Testis (tissue), 3 donors: ENCODE results near the gene CARMIL1. TPM values are rescaled to one million over a fixed set of nuclear protein-coding genes. Genes with fewer than 3 reads are reported as not detected.

ENCODE experiments used
- DNase-seq: peaks from one replicate; pipeline ENCODE4 v3.0.0-alpha.2; 2019
- H3K27ac ChIP-seq, 2 donors: fragments of 200-600 bp; sonication (generic); one replicate each; pipeline ENCODE4 v1.5.1; 2019
- H3K27me3 ChIP-seq: fragments of 200-600 bp; sonication (generic); one replicate; pipeline ENCODE4 v1.5.1; 2019
- H3K36me3 ChIP-seq: fragments of 200-600 bp; sonication (generic); one replicate; pipeline ENCODE4 v1.5.1; 2017; ENCODE audit warnings: low read depth; ENCODE audit errors: missing control alignments
- H3K4me1 ChIP-seq: fragments of 200-600 bp; sonication (generic); one replicate; pipeline ENCODE4 v1.5.1; 2019
- H3K4me3 ChIP-seq, 2 donors: fragments of 200-600 bp; sonication (generic); one replicate each; pipeline ENCODE4 v1.5.1; 2017 to 2019
- H3K9me3 ChIP-seq: fragments of 200-600 bp; sonication (generic); one replicate; pipeline ENCODE4 v1.5.1; 2017
- CTCF ChIP-seq, 3 experiments: fragments of 450-650 bp in 2 of 3; fragments of 200-600 bp in 1 of 3; sonication (generic) in 1 of 3; IDR thresholded peaks; one replicate each; pipeline ENCODE4 v1.5.1; 2016 to 2019; ENCODE audit warnings: antibody characterized with exemption in 3 of 3, mild to moderate bottlenecking in 2 of 3, moderate library complexity in 1 of 3
- POLR2A ChIP-seq: fragments of 450-650 bp; IDR thresholded peaks from one replicate; pipeline ENCODE4 v1.6.1; 2017; ENCODE audit warnings: antibody characterized with exemption, mild to moderate bottlenecking, moderate library complexity
- WGBS, 2 donors: methylation state at CpG; one replicate each; pipeline ENCODE4 v1.1.5; 2018; 5-methylcytosine and 5-hydroxymethylcytosine counted together
- intact Hi-C: fragments of 100-400 bp; cut with DNase I; formaldehyde crosslinking; loops from one replicate; pipeline ENCODE4 v1.15.1; 2023; ENCODE audit warnings: low total_unique reads
- polyA plus RNA-seq: library from polyadenylated mRNA; stranded (reverse); fragments of 350-450 nt; fragmentation: Illumina TruSeq; extraction: RNeasy Lipid Tissue Mini Kit (QIAGEN cat#74804); gene quantifications from one replicate; pipeline ENCODE4 v1.2.3, GENCODE V29; 2014; ENCODE audit warnings: low read depth, low replicate concordance; ENCODE audit not compliant: insufficient read depth
- total RNA-seq, 2 donors: library from RNA; depleted of rRNA; stranded (reverse); fragments of >200 nt; gene quantifications; one replicate each; pipeline ENCODE4 v1.2.3, GENCODE V29; 2016

The CARMIL1 gene
- total and polyA plus RNA-seq, 3 donors from 2014 or later: 39.4 to 120 (median 108) TPM

GRCh38 chr6:25418454-25419052, 139.4 kb downstream of the CARMIL1 start:
- H3K9me3 ChIP-seq: no peaks in the 10 kb centered on the region
- TF ChIP-seq POLR2A (no peak), CTCF (IDR thresholded peaks at IDR 0.05) (no peak)
- intact Hi-C loops: no loop called here
- H3K36me3 ChIP-seq: no peaks in the 10 kb centered on the region
- DNase-seq: no peak
- 59 to 83% methylated on average over 5 of the region's 5 CpGs for WGBS, 2 donors
- H3K27ac ChIP-seq: no peak overlapping the region
- no peaks in the 10 kb centered on the region for H3K27me3 ChIP-seq
- H3K4me3 ChIP-seq: no peak overlapping the region
- peaks cover 57% of the 10 kb centered on the region for H3K4me1 ChIP-seq

GRCh38 chr6:25419879-25420278, 140.7 kb downstream of the CARMIL1 start:
- TF ChIP-seq POLR2A (no peak), CTCF (IDR thresholded peaks at IDR 0.05) (no peak)
- H3K36me3 ChIP-seq: no peaks in the 10 kb centered on the region
- no peak overlapping the region for H3K4me3 ChIP-seq
- H3K27me3 ChIP-seq: no peaks in the 10 kb centered on the region
- WGBS, 2 donors: 91 to 96% methylated on average over 5 of the region's 5 CpGs
- DNase-seq: no peak
- intact Hi-C loops: no loop called here
- H3K9me3 ChIP-seq: no peaks in the 10 kb centered on the region
- peaks cover 50% of the 10 kb centered on the region for H3K4me1 ChIP-seq
- no peak overlapping the region for H3K27ac ChIP-seq

DNA sequence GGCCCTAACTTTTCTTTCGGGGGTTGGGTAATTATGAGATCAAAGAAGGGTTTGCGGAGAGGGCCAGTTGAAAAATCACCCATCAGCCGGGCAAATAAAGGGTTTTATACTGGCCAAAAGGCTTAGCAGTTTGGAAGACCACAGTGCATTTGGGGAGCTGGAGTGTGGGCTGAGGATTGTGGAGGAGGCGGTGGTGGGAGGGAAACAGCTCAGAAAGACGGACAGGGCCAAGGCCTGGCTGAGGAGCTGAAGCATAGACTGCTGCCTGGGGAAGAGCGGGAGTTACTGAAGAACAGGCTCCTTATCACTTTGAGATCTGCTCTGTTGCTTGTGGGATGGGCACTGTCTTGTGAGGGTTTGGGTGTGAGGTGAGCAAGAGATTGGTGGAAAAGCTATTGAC, 144.2 kb downstream of the CARMIL1 start:
- TF ChIP-seq POLR2A (no peak), CTCF (IDR thresholded peaks at IDR 0.05) (no peak)
- H3K27ac ChIP-seq: no peak overlapping the region
- H3K27me3 ChIP-seq: no peaks in the 10 kb centered on the region
- peaks cover 16% of the 10 kb centered on the region for H3K4me1 ChIP-seq
- no peaks in the 10 kb centered on the region for H3K9me3 ChIP-seq
- no peaks in the 10 kb centered on the region for H3K36me3 ChIP-seq
- intact Hi-C loops: no loop called here
- WGBS, 2 donors: 61% methylated on average over 6 of the region's 6 CpGs
- H3K4me3 ChIP-seq: no peak overlapping the region
- DNase-seq: peak; percentile 81

- no peak for DNase-seq
- intact Hi-C loops: no loop called here
- H3K4me3 ChIP-seq: no peak overlapping the region
- no peak overlapping the region for H3K27ac ChIP-seq
- no peaks in the 10 kb centered on the region for H3K36me3 ChIP-seq
- 74 to 87% methylated on average over 1 of the region's 1 CpG for WGBS, 2 donors
- no peaks in the 10 kb centered on the region for H3K9me3 ChIP-seq
- no peaks in the 10 kb centered on the region for H3K27me3 ChIP-seq
- TF ChIP-seq POLR2A (no peak), CTCF (IDR thresholded peaks at IDR 0.05) (no peak)
- H3K4me1 ChIP-seq: peaks cover 15% of the 10 kb centered on the region
Measured at GRCh38 chr6:25424303-25424702, 145.1 kb downstream of the CARMIL1 start.

DNA sequence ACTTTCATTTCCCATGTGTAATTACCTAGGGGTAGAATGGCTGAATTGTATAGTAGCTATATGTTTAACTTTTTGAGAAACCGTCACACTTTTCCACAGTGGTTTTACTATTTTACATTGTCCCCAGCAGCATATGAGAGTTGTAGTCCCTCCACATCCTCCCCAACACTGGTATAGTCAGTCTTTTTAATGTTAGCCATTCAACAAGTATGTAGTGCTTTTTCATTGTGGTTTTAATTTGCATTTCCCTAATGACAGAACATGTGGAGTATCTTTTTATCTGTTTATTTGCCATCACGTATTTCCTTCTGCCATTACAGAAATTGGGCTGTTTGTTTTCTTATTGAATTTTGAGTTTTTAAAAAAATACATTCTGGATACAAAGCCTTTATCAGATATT, 148.4 kb downstream of the CARMIL1 start:
- no peak overlapping the region for H3K4me3 ChIP-seq
- no peak for DNase-seq
- H3K4me1 ChIP-seq: peaks cover 8% of the 10 kb centered on the region
- intact Hi-C loops: no loop called here
- 79 to 85% methylated on average over 2 of the region's 2 CpGs for WGBS, 2 donors
- H3K27me3 ChIP-seq: no peaks in the 10 kb centered on the region
- no peaks in the 10 kb centered on the region for H3K36me3 ChIP-seq
- no peak overlapping the region for H3K27ac ChIP-seq
- no peak for TF ChIP-seq CTCF (IDR thresholded peaks at IDR 0.05)
- TF ChIP-seq POLR2A: no peak
- no peaks in the 10 kb centered on the region for H3K9me3 ChIP-seq
